Measurements from ENCODE around the gene C15orf40.
A peak's percentile ranks its signal among the peaks of the same experiment; 100 is the strongest.

C15orf40 gene

DNA sequence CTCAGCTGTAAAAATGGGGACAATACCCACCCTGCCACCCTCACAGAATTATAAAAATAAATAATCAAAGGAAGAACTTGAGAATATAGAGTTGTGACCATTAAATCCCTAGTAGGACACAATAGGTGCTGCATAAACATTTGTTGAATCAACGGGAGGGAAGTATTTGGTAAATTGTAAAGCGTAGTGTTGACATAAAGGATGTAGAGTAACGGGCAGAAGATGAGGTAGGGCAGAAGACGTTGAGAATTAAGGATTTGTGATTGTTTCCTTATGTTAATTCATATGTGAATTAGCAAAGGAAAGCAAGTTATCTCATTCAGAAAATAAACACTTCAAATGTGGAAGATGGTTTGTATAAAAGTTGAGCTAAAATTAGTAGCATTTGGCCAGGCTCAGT lies 18.3 kb downstream of the C15orf40 start:
- Histone ChIP-seq H3K27ac (ENCODE audit: low read depth, low read length) (no peak overlapping the region), H3K27me3 (ENCODE audit: insufficient read depth, low read length) (no peaks in the 10 kb centered on the region), H3K36me3 (ENCODE audit: insufficient read depth, low read length) (peaks cover 20% of the 10 kb centered on the region), H3K4me1 (ENCODE audit: insufficient read depth, low read length) (no peaks in the 10 kb centered on the region), H3K9me3 (ENCODE audit: insufficient read depth, low read depth, low read length) (no peaks in the 10 kb centered on the region), H3K9ac (ENCODE audit: low read depth, low read length) (no peak overlapping the region), H3K4me3 (ENCODE audit: low read length) (no peak overlapping the region)
- 88% methylated on average over 4 of the region's 4 CpGs for WGBS

DNA sequence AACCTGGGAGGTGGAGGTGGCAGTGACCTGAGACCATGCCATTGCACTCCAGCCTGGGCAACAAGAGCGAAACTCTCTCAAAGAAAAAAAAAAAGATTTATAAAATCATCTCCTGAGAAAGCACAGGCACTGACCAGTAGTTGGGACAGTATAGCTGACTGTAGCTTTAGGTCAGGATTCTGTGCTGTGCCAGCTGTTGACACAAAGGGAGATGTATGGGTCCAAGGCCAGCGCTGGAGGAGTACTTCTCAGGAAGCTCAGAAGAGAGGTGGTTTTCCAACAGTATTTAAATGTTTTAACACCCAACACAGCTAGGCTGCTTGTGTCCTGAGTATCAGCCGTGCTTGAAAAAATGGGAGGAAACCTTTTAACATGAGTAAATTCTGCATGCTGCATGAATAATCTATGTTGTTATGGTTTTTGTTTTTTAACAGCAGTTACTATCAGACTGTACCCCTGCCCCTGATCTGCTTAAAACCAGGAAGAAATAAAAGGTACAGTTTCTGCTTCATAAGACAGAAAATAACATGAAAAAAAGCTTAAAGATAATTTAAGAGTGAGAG lies 18.9 kb downstream of the C15orf40 start:
- Histone ChIP-seq H3K36me3 (ENCODE audit: insufficient read depth, low read length) (peaks cover 22% of the 10 kb centered on the region), H3K4me3 (ENCODE audit: low read length) (no peak overlapping the region), H3K27ac (ENCODE audit: low read depth, low read length) (no peak overlapping the region), H3K9ac (ENCODE audit: low read depth, low read length) (no peak overlapping the region), H3K9me3 (ENCODE audit: insufficient read depth, low read depth, low read length) (no peaks in the 10 kb centered on the region), H3K27me3 (ENCODE audit: insufficient read depth, low read length) (no peaks in the 10 kb centered on the region), H3K4me1 (ENCODE audit: insufficient read depth, low read length) (no peaks in the 10 kb centered on the region)
- WGBS = 96% methylated on average over 3 of the region's 3 CpGs

DNA sequence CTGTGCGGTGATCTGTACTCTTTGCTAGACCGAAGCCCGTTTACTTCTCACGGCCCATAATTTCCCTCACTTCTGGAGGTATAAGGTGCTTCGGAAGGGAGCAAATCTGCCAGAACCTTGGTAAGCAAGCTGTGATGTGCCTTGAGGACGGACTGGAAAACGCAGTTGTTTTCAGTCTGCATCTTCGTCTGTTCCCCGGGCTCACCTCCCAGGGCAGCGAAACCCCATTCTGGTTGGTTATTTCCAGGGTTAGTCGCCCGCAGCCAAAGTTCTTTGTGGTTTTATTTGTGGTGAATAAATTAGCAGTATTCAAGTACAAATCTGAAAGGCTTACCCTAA lies 25.0 kb downstream of the C15orf40 start:
- no peak overlapping the region for H3K27ac ChIP-seq (ENCODE audit: low read depth, low read length)

DNA sequence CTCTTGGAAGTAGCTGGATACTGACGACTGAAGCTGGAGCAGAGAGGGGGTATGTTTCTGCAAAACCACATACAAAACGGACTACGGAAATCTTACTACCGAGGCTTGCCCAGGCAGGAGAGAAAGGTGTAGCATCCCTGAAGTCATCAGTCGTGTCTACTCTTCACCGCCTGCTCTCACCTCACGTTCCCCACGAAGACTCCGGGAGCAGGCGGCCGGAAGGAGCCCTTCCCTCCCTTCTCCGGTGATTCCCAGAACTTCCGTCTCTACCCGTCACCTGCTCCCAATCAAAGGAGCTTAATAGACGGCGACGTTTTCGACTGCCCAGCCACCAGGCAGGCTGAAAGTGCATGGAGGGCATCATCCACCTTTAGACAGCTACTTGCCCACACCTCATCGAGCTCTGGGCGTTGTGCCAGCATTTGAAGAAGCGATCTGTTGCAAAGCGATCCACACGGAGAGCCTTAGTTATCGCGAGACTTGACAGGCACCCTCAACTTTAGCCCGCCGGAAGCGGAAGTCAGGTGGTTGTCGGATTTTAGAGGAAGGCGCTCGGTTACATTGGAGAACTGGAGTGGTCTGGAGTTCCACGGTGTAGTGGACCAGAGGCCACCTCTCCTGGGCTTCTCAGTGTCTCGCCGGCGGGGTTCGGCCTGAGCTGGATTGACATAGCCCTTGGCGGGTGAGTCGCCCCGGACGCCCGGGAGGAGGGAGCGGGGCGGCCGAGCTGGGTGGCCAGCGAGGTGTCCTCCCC lies 25.6 kb downstream of the C15orf40 start, which contains the start of gene RAMAC:
Gene RAMAC (plus strand): TSS at position 523 of the 754 bp plus-strand sequence. CDS start 2,809 bp downstream, outside the sequence.
- Histone ChIP-seq H3K9ac (ENCODE audit: low read depth, low read length) (peak within 1 kb of the TSS; percentile 81), H3K4me3 (ENCODE audit: low read length) (peak within 1 kb of the TSS; percentile 78), H3K27me3 (ENCODE audit: insufficient read depth, low read length) (peaks cover 12% of the 10 kb centered on the region; the same call in 1 of the 2 replicates), H3K36me3 (ENCODE audit: insufficient read depth, low read length) (peaks cover 21% of the 10 kb centered on the region), H3K4me1 (ENCODE audit: insufficient read depth, low read length) (no peaks in the 10 kb centered on the region), H3K9me3 (ENCODE audit: insufficient read depth, low read depth, low read length) (peaks cover 6% of the 10 kb centered on the region; the same call in 1 of the 2 replicates), H3K27ac (ENCODE audit: low read depth, low read length) (peak within 1 kb of the TSS; percentile 47)
- WGBS = 5% methylated on average over 45 of the region's 45 CpGs

More for the DNA sequence above, 25.0 kb downstream of the C15orf40 start:
- H3K4me3 ChIP-seq (ENCODE audit: low read length) = peak overlapping the region; percentile 78
- H3K4me1 ChIP-seq (ENCODE audit: insufficient read depth, low read length) = no peaks in the 10 kb centered on the region
- H3K9ac ChIP-seq (ENCODE audit: low read depth, low read length) = peak overlapping the region; percentile 81
- H3K36me3 ChIP-seq (ENCODE audit: insufficient read depth, low read length) = peaks cover 22% of the 10 kb centered on the region
- H3K27me3 ChIP-seq (ENCODE audit: insufficient read depth, low read length) = peaks cover 12% of the 10 kb centered on the region; the same call in 1 of the 2 replicates
- peaks cover 6% of the 10 kb centered on the region; the same call in 1 of the 2 replicates for H3K9me3 ChIP-seq (ENCODE audit: insufficient read depth, low read depth, low read length)
- WGBS = 4% methylated on average over 11 of the region's 12 CpGs

DNA sequence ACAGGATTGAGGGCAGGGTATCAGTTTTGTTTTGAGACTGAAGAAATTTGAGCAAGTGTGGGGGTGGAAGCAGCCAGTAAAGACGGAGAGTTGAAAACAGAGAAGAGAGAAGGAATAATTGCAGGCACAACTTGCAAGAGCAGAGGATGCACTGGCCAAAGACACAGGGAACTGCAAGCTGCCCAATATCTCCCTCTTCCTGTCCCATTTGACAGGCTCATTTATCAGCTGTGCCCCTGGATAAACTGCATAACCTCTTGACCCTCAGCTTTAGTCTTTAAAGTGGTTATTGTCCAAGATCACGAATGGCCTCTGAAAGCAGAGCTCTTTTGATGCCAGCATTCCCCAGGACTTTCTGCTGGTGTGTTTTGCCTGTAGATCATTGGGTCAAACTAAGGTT lies 30.5 kb downstream of the C15orf40 start:
- 83% methylated on average over 2 of the region's 2 CpGs for WGBS
- Histone ChIP-seq H3K27ac (ENCODE audit: low read depth, low read length) (no peak overlapping the region), H3K4me3 (ENCODE audit: low read length) (no peak overlapping the region), H3K4me1 (ENCODE audit: insufficient read depth, low read length) (no peaks in the 10 kb centered on the region), H3K27me3 (ENCODE audit: insufficient read depth, low read length) (peaks cover 12% of the 10 kb centered on the region; the same call in 1 of the 2 replicates), H3K9me3 (ENCODE audit: insufficient read depth, low read depth, low read length) (peaks cover 6% of the 10 kb centered on the region; the same call in 1 of the 2 replicates), H3K36me3 (ENCODE audit: insufficient read depth, low read length) (no peaks in the 10 kb centered on the region), H3K9ac (ENCODE audit: low read depth, low read length) (no peak overlapping the region)

DNA sequence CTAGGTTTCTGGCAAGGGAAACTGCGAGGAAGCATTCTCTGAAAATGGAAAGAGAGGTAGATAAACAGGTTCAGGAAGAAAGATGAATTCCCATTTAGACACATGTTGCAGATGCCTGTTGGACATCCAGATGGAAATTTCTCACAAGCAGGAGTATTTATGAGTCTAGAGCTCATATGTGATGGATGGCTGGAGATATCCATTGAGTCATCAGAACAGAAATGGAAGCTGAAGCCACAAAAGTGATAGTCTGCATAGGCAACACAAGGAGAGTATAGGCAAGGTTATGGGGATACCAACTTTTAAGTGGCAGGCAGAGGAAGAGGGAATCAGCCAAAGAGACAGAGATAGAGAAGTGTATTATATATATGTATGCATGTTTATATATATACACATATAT lies 31.7 kb downstream of the C15orf40 start:
- Histone ChIP-seq H3K36me3 (ENCODE audit: insufficient read depth, low read length) (no peaks in the 10 kb centered on the region), H3K4me3 (ENCODE audit: low read length) (no peak overlapping the region), H3K27ac (ENCODE audit: low read depth, low read length) (no peak overlapping the region), H3K27me3 (ENCODE audit: insufficient read depth, low read length) (0 out of 2 replicates have a peak, but pooled peaks cover 4% of the 10 kb centered on the region), H3K4me1 (ENCODE audit: insufficient read depth, low read length) (no peaks in the 10 kb centered on the region), H3K9ac (ENCODE audit: low read depth, low read length) (no peak overlapping the region), H3K9me3 (ENCODE audit: insufficient read depth, low read depth, low read length) (no peaks in the 10 kb centered on the region)
- 94% methylated on average over 1 of the region's 1 CpG for WGBS

DNA sequence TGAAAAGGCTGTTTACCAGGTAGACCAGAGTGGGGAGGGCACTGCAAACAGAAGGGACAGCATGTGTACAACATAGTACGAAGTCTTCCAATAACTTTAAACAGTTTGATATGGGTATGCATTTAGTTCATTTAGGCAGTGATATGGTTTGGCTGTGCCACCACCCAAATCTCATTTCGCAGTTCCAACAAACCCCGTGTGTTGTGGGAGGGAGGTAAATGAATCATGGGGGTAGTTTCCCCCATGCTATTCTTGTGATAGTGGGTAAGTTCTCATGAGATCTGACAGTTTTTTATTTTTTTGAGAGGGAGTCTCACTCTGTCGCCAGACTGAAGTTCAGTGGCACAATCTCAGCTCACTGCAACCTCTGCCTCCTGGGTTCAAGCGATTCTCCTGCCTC lies 33.0 kb downstream of the C15orf40 start:
- H3K9ac ChIP-seq (ENCODE audit: low read depth, low read length) = no peak overlapping the region
- no peak overlapping the region for H3K4me3 ChIP-seq (ENCODE audit: low read length)
- 97% methylated on average over 5 of the region's 5 CpGs for WGBS
- no peak overlapping the region for H3K27ac ChIP-seq (ENCODE audit: low read depth, low read length)
- no peaks in the 10 kb centered on the region for H3K4me1 ChIP-seq (ENCODE audit: insufficient read depth, low read length)
- H3K27me3 ChIP-seq (ENCODE audit: insufficient read depth, low read length) = 0 out of 2 replicates have a peak, but pooled peaks cover 4% of the 10 kb centered on the region
- H3K36me3 ChIP-seq (ENCODE audit: insufficient read depth, low read length) = no peaks in the 10 kb centered on the region
- no peaks in the 10 kb centered on the region for H3K9me3 ChIP-seq (ENCODE audit: insufficient read depth, low read depth, low read length)

DNA sequence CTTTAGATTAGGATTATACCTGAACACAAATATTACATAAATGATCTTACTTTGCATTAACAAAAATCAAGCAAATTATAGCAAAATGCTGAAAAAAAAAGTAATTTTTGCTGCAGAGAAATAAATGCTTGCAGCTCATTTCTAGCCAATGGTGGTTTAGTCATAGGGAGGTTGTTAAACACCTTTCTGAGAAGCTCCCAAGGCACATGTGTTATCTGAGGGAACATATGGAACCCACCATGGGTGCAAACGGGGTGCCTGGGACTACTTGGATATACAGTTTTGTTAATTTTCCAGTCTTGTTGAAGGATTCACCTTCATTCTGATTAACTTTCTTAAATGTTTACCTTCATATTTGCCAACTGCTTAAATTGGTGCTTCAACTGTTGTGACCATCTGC lies 34.4 kb downstream of the C15orf40 start:
- Histone ChIP-seq H3K9me3 (ENCODE audit: insufficient read depth, low read depth, low read length) (no peaks in the 10 kb centered on the region), H3K27me3 (ENCODE audit: insufficient read depth, low read length) (no peaks in the 10 kb centered on the region), H3K36me3 (ENCODE audit: insufficient read depth, low read length) (no peaks in the 10 kb centered on the region), H3K27ac (ENCODE audit: low read depth, low read length) (no peak overlapping the region), H3K4me3 (ENCODE audit: low read length) (no peak overlapping the region), H3K9ac (ENCODE audit: low read depth, low read length) (no peak overlapping the region), H3K4me1 (ENCODE audit: insufficient read depth, low read length) (no peaks in the 10 kb centered on the region)
- WGBS = 94% methylated on average over 1 of the region's 1 CpG

DNA sequence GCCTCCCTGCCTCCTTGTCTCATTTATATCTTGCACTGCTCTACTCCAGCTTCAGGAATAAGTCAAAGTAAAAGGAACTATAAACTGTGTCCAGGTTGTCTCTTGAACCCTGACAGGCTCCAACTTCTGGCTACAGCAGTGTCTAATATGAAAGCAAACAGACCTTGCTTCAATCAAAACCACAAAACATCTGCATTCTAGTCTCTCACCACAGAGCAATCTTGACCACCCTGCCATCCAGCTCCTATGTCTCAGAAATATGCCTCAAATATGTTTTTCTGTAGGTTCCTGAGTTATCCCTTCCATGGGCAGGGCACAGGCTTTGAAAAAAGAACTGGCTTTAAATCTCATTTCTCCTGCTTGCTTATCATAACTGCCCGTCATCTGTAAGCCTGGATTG lies 38.4 kb downstream of the C15orf40 start:
- Histone ChIP-seq H3K27ac (ENCODE audit: low read depth, low read length) (no peak overlapping the region), H3K27me3 (ENCODE audit: insufficient read depth, low read length) (no peaks in the 10 kb centered on the region), H3K4me1 (ENCODE audit: insufficient read depth, low read length) (no peaks in the 10 kb centered on the region), H3K36me3 (ENCODE audit: insufficient read depth, low read length) (no peaks in the 10 kb centered on the region), H3K9me3 (ENCODE audit: insufficient read depth, low read depth, low read length) (no peaks in the 10 kb centered on the region), H3K9ac (ENCODE audit: low read depth, low read length) (no peak overlapping the region), H3K4me3 (ENCODE audit: low read length) (no peak overlapping the region)
- WGBS = 83% methylated on average over 1 of the region's 1 CpG

DNA sequence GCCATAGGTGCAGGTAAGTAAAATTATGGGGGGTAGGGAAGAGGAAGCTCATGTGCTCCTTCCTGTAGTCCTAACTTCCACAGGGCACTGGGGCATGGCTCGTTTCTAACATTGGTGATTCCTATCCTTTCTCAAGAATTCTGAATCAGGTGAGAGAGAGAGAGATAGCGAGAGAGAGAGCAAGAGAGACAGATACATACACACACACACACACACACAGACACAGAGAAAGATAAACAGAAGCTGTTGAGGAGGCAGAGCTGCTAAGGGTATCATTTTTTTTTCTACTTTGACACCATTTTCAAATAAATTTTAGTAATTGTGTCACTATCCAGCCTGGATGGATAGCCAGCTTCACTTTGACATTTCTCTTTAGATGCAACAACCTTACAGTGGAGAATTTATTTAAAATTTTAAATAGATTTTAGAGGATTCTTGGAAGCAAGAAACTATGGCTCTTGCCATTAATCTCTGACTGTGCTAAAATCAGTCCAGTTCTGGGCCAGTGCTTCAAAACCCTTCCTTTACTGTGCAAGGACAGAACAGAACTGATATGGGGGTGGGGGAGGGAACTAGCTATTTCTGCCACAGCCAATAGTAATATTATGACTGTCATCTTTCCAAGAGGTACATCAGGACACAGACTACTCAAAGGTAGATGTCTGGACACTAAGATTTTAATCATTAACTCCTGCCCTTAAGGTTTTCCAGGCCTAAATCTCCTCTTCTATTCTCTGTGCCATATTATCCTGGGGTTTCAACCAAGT lies 40.0 kb downstream of the C15orf40 start:
- Histone ChIP-seq H3K4me3 (ENCODE audit: low read length) (no peak overlapping the region), H3K27ac (ENCODE audit: low read depth, low read length) (no peak overlapping the region)

DNA sequence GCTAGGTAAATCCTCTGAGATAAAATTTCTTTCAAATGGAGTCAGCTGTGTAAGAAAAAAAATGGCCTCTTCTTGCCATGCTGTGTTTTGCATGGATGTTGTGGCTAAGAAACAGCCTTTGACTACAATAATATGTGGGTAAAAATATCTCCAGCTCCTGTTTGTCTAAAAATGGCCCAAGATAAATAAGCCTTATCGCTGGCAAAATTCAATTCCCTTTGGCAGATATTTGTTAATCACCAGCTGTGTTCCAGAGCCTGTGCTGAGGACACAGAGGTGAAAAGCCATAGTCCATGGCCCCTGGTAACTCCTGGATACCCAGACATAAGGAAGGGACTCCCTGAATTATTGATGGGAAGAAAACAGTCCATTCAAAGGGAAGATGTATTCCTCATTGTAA lies 40.7 kb downstream of the C15orf40 start:
- H3K9me3 ChIP-seq (ENCODE audit: insufficient read depth, low read depth, low read length) = no peaks in the 10 kb centered on the region
- WGBS = 91% methylated on average over 1 of the region's 1 CpG
- H3K4me3 ChIP-seq (ENCODE audit: low read length) = no peak overlapping the region
- H3K27ac ChIP-seq (ENCODE audit: low read depth, low read length) = no peak overlapping the region
- H3K36me3 ChIP-seq (ENCODE audit: insufficient read depth, low read length) = no peaks in the 10 kb centered on the region
- no peak overlapping the region for H3K9ac ChIP-seq (ENCODE audit: low read depth, low read length)
- H3K4me1 ChIP-seq (ENCODE audit: insufficient read depth, low read length) = no peaks in the 10 kb centered on the region
- no peaks in the 10 kb centered on the region for H3K27me3 ChIP-seq (ENCODE audit: insufficient read depth, low read length)

More for the DNA sequence above, 40.0 kb downstream of the C15orf40 start:
- H3K36me3 ChIP-seq (ENCODE audit: insufficient read depth, low read length) = no peaks in the 10 kb centered on the region
- no peaks in the 10 kb centered on the region for H3K27me3 ChIP-seq (ENCODE audit: insufficient read depth, low read length)
- no peaks in the 10 kb centered on the region for H3K9me3 ChIP-seq (ENCODE audit: insufficient read depth, low read depth, low read length)
- no peak overlapping the region for H3K9ac ChIP-seq (ENCODE audit: low read depth, low read length)
- WGBS = no CpG with 5 or more reads among the region's 2 CpGs
- no peaks in the 10 kb centered on the region for H3K4me1 ChIP-seq (ENCODE audit: insufficient read depth, low read length)
